PC-3 (cell line): ENCODE results near the gene DUSP22. TPM values are rescaled to one million over a fixed set of nuclear protein-coding genes. Genes with fewer than 3 reads are reported as not detected.

Source experiments
- ATAC-seq: fragments of 200-7000 bp; cut with Tn5 transposase; 2 replicates; pipeline ENCODE4 v1.9.1; 2020; ENCODE audit warnings: mild to moderate bottlenecking, moderate library complexity
- BruUV-seq: library from RNA; stranded (reverse); fragments of 400-500 nt; replicated peaks from 2 replicates; lab custom pipeline; 2021; lab: Mats Ljungman, UMichigan
- CTCF ChIA-PET: fragments of 300-600 bp; sonication (Branson Sonifier 250); formaldehyde crosslinking; loops from one replicate; lab custom pipeline; 2022; ENCODE audit warnings: antibody characterized with exemption; lab: Charles Lee
- POLR2A ChIA-PET: fragments of 300-600 bp; sonication (Branson Sonifier 250); formaldehyde crosslinking; loops from one replicate; lab custom pipeline; 2022; ENCODE audit warnings: antibody characterized with exemption; ENCODE audit not compliant: unreplicated experiment; lab: Charles Lee
- DNase-seq: peaks from one replicate; pipeline ENCODE4 v3.0.0-alpha.2; 2015
- H2AFZ ChIP-seq: fragments of 300-600 bp; sonication (generic); 2 replicates; pipeline ENCODE4 v1.6.0; 2016; ENCODE audit warnings: antibody characterized with exemption, low read length
- H3F3A ChIP-seq: fragments of 300-600 bp; sonication (generic); one replicate; pipeline ENCODE4 v1.6.0; 2017; ENCODE audit warnings: antibody characterized with exemption, low read length, control low read depth, mild to moderate bottlenecking; ENCODE audit not compliant: unreplicated experiment
- H3K27ac ChIP-seq: fragments of 300-600 bp; sonication (generic); 2 replicates; pipeline ENCODE4 v1.5.1; 2016; ENCODE audit warnings: mild to moderate bottlenecking, low read length
- H3K27me3 ChIP-seq: fragments of 300-600 bp; sonication (generic); 2 replicates; pipeline ENCODE4 v1.6.1; 2016; ENCODE audit warnings: low read length, mixed read lengths
- H3K36me3 ChIP-seq: fragments of 300-600 bp; sonication (generic); 2 replicates; pipeline ENCODE4 v1.6.1; 2016; ENCODE audit warnings: low read depth, mixed run types, low read length, mixed read lengths
- H3K4me1 ChIP-seq: fragments of 300-600 bp; sonication (generic); 2 replicates; pipeline ENCODE4 v1.5.1; 2016; ENCODE audit warnings: low read length; ENCODE audit not compliant: insufficient read depth
- H3K4me2 ChIP-seq: fragments of 300-600 bp; sonication (generic); 2 replicates; pipeline ENCODE4 v1.6.0; 2016; ENCODE audit warnings: low read length
- H3K4me3 ChIP-seq: fragments of 300-600 bp; sonication (generic); 2 replicates; pipeline ENCODE4 v1.5.1; 2016; ENCODE audit warnings: mild to moderate bottlenecking, low read length, mixed read lengths
- H3K79me2 ChIP-seq: fragments of 300-600 bp; sonication (generic); 2 replicates; pipeline ENCODE4 v1.6.1; 2017; ENCODE audit warnings: low read length, mixed read lengths
- H3K9ac ChIP-seq: fragments of 300-600 bp; sonication (generic); 2 replicates; pipeline ENCODE4 v1.6.0; 2016; ENCODE audit warnings: mild to moderate bottlenecking, low read length
- H3K9me2 ChIP-seq: fragments of 300-600 bp; sonication (generic); replicated peaks from 2 replicates; pipeline ENCODE4 v1.6.1; 2016; ENCODE audit warnings: mixed run types, low read length, mixed read lengths
- H3K9me3 ChIP-seq: fragments of 300-600 bp; sonication (generic); 2 replicates; pipeline ENCODE4 v1.6.1; 2016; ENCODE audit warnings: low read length, mixed read lengths
- H4K20me1 ChIP-seq: fragments of 300-600 bp; sonication (generic); 2 replicates; pipeline ENCODE4 v1.6.1; 2016; ENCODE audit warnings: low read length, mixed read lengths
- EZH2 ChIP-seq: fragments of 300-600 bp; sonication (generic); IDR thresholded peaks from one replicate; pipeline ENCODE4 v1.6.1; 2017; ENCODE audit warnings: antibody characterized with exemption, mild to moderate bottlenecking, low read length; ENCODE audit not compliant: unreplicated experiment
- EZH2phosphoT487 ChIP-seq: fragments of 300-600 bp; sonication (generic); IDR thresholded peaks from 2 replicates; pipeline ENCODE4 v1.6.1; 2018; ENCODE audit warnings: mild to moderate bottlenecking, antibody characterized with exemption, low read length, borderline replicate concordance
- intact Hi-C: fragments of 100-400 bp; cut with micrococcal nuclease; formaldehyde crosslinking; loops from 2 replicates; pipeline ENCODE4 v1.9.0; 2023
- total RNA-seq: library from RNA; depleted of rRNA; stranded (reverse); fragments of >200 nt; gene quantifications from 2 replicates; pipeline ENCODE4 v1.2.3, GENCODE V29; 2014
- TF ChIP-seq, protein P1 (sequence below): fragments of 300-600 bp; sonication (generic); conservative IDR thresholded peaks from 2 replicates; pipeline ENCODE4 v1.5.1; 2017; ENCODE audit warnings: antibody characterized with exemption, low read depth, mild to moderate bottlenecking, low read length

Gene DUSP22
- total RNA-seq, 1 experiment from 2014 or later, result 37.8 TPM

DNA sequence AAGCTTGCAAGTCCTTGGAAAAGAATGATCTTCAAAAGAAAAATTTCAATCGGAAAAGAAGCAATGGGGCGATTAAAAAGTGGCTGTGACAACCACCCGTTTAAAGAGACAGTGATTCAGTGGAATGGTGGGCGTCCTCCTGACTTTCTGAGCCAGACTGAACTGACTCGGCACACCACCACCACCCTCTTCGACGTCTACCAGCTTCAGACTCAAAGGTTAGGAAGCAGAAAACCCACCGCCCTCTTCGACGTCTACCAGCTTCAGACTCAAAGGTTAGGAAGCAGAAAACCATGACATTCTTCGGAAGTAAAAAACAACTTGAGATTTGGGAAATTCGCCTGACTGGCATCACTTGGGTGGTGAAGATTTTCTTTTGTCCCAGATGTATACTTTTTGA is 71.0 kb downstream of the DUSP22 start:
- DNase-seq, result no peak
- BruUV-seq, result no TSS peak
- H3K9ac ChIP-seq, result no peak overlapping the region
- no peaks in the 10 kb centered on the region for H3K36me3 ChIP-seq
- H2AFZ ChIP-seq, result no peak overlapping the region
- no peaks in the 10 kb centered on the region for H4K20me1 ChIP-seq
- H3K9me2 ChIP-seq, result no peaks in the 10 kb centered on the region
- intact Hi-C loops, result no loop called here
- ATAC-seq, result no peak
- H3K27ac ChIP-seq, result no peak overlapping the region
- no peaks in the 10 kb centered on the region for H3K79me2 ChIP-seq
- peaks cover 26% of the 10 kb centered on the region; the same call in 1 of the 2 replicates for H3K27me3 ChIP-seq
- ChIA-PET CTCF (no interaction called here), POLR2A (no interaction called here)
- TF ChIP-seq EZH2phosphoT487 (no peak), EZH2 (no peak)
- TF ChIP-seq, protein P1, sequence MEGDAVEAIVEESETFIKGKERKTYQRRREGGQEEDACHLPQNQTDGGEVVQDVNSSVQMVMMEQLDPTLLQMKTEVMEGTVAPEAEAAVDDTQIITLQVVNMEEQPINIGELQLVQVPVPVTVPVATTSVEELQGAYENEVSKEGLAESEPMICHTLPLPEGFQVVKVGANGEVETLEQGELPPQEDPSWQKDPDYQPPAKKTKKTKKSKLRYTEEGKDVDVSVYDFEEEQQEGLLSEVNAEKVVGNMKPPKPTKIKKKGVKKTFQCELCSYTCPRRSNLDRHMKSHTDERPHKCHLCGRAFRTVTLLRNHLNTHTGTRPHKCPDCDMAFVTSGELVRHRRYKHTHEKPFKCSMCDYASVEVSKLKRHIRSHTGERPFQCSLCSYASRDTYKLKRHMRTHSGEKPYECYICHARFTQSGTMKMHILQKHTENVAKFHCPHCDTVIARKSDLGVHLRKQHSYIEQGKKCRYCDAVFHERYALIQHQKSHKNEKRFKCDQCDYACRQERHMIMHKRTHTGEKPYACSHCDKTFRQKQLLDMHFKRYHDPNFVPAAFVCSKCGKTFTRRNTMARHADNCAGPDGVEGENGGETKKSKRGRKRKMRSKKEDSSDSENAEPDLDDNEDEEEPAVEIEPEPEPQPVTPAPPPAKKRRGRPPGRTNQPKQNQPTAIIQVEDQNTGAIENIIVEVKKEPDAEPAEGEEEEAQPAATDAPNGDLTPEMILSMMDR, result no peak
- H3K4me1 ChIP-seq, result no peaks in the 10 kb centered on the region
- H3K4me2 ChIP-seq, result no peak overlapping the region
- H3F3A ChIP-seq, result no peaks in the 10 kb centered on the region
- no peaks in the 10 kb centered on the region for H3K9me3 ChIP-seq
- H3K4me3 ChIP-seq, result no peak overlapping the region

DNA sequence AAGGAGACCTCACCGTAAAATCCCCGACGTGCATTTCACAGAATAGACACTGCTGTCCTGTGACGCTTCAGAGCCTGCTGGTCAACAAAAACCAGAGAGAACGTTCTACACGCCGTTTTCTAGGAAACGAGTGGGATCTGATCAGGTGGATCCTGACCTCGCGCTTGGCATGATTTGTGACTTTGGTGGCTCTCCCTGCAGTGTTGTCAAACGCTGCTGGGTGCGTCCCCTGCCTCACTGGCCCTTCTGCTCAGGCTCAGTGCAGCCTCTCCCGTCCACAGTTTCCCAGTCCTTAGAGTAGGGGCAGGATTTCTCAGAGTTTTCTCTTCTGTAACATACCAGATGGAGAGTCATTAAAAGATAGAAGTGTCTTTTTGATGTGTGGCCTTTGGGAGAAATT is 71.6 kb downstream of the DUSP22 start:
- Histone ChIP-seq H2AFZ (no peak overlapping the region), H3K27me3 (peaks cover 27% of the 10 kb centered on the region; the same call in 1 of the 2 replicates), H3K9me3 (no peaks in the 10 kb centered on the region), H4K20me1 (no peaks in the 10 kb centered on the region), H3K79me2 (no peaks in the 10 kb centered on the region), H3F3A (no peaks in the 10 kb centered on the region), H3K27ac (no peak overlapping the region), H3K9ac (no peak overlapping the region), H3K4me3 (no peak overlapping the region), H3K4me2 (no peak overlapping the region), H3K36me3 (no peaks in the 10 kb centered on the region), H3K4me1 (no peaks in the 10 kb centered on the region), H3K9me2 (no peaks in the 10 kb centered on the region)
- TF ChIP-seq EZH2 (no peak), EZH2phosphoT487 (no peak)
- TF ChIP-seq, protein P1, result no peak
- intact Hi-C loops, result no loop called here
- CTCF ChIA-PET, result no interaction called here
- POLR2A ChIA-PET, result no interaction called here
- no TSS peak for BruUV-seq
- DNase-seq (no peak), ATAC-seq (no peak)

DNA sequence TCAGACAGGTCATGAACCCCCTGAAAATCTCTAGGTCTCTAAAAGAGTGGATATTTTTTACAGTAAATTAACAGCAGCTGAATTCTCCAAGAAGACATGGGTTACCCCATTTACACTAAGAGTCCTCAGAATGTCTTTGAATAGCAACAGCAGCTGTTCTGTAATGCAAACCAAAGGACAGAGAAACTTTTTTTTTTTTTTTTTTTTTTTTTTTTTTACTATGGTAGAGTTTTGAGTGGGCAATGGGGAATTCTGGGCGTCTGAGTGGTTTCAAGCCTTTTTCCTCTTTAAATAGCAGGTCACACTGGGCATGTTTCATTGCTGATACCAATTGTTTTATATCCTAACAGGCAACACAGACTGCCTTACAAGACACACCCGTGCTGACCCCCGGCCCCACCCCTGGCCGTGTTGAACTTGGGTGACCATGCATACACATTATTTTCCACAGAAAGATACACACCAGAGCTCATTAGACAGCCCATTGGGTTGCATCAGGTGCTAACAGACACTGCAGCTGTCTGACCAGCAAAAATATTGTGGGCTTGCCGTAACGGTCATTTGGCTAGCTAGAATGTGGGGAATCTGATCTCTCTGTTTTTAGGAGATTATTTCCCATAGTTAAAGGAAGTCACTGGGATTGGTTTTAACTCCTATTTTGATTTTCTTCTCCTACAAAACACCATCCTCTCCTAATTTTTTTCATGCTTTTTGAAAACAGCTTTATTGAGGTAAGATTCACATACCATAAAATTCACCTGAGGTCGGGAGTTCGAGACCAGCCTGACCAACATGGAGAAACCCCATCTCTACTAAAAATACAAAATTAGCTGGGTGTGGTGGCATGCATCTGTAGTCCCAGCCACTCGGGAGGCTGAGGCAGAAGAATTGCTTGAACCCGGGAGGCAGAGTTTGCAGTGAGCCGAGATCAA is 72.6 kb downstream of the DUSP22 start:
- Histone ChIP-seq H3K4me2 (no peak overlapping the region), H2AFZ (no peak overlapping the region), H3K79me2 (no peaks in the 10 kb centered on the region), H3K27ac (no peak overlapping the region), H3K4me3 (no peak overlapping the region), H4K20me1 (no peaks in the 10 kb centered on the region), H3K27me3 (peaks cover 27% of the 10 kb centered on the region; the same call in 1 of the 2 replicates), H3K9me2 (no peaks in the 10 kb centered on the region), H3K9ac (no peak overlapping the region), H3F3A (no peaks in the 10 kb centered on the region), H3K9me3 (no peaks in the 10 kb centered on the region), H3K4me1 (no peaks in the 10 kb centered on the region), H3K36me3 (no peaks in the 10 kb centered on the region)
- intact Hi-C loops, result no loop called here
- no peak for TF ChIP-seq EZH2
- TF ChIP-seq, protein P1, result no peak
- no peak for TF ChIP-seq EZH2phosphoT487
- POLR2A ChIA-PET, result no interaction called here
- DNase-seq, result no peak
- no peak for ATAC-seq
- CTCF ChIA-PET, result no interaction called here
- BruUV-seq, result no TSS peak
